Measurements from ENCODE around the gene GALK2. TPM values are rescaled to one million over a fixed set of nuclear protein-coding genes. Genes with fewer than 3 reads are reported as not detected.

Gene GALK2
- total and polyA plus RNA-seq, 10 donors: 6.8 to 60.8 (median 32.7) TPM

DNA sequence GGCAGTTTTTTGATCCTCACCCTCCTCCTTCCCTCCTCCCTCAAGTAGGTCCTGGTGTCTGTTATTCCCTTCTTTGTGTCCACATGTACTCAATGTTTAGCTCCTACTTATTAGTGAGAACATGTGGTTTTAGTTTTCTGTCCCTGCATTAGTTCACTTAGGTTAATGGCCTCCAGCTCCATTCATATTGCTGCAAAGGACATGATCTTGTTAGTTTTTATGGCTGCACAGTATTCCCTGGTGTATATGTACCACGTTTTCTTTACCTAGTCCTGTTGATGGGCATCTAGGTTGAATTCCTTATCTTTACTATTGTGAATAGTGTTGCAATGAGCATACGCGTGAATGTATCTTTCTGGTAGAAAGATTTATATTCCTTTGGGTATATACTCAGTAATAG lies 191.3 kb downstream of the GALK2 start:
- DNase-seq: no peak
- TF ChIP-seq POLR2A (IDR thresholded peaks at IDR 0.05) (no peak), POLR2AphosphoS5 (IDR thresholded peaks at IDR 0.05) (no peak)
- TF ChIP-seq, protein P1, sequence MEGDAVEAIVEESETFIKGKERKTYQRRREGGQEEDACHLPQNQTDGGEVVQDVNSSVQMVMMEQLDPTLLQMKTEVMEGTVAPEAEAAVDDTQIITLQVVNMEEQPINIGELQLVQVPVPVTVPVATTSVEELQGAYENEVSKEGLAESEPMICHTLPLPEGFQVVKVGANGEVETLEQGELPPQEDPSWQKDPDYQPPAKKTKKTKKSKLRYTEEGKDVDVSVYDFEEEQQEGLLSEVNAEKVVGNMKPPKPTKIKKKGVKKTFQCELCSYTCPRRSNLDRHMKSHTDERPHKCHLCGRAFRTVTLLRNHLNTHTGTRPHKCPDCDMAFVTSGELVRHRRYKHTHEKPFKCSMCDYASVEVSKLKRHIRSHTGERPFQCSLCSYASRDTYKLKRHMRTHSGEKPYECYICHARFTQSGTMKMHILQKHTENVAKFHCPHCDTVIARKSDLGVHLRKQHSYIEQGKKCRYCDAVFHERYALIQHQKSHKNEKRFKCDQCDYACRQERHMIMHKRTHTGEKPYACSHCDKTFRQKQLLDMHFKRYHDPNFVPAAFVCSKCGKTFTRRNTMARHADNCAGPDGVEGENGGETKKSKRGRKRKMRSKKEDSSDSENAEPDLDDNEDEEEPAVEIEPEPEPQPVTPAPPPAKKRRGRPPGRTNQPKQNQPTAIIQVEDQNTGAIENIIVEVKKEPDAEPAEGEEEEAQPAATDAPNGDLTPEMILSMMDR (IDR thresholded peaks at IDR 0.05 in 8 of 11, conservative IDR thresholded peaks at IDR 0.05 in 3 of 11): no peak
- Histone ChIP-seq H3K9me3 (peaks cover 0 to 25% (median 7%) of the 10 kb centered on the region in 8 donors), H3K4me3 (no peak overlapping the region), H3K36me3 (no peaks in the 10 kb centered on the region), H3K27ac (no peak overlapping the region), H3K4me1 (no peaks in the 10 kb centered on the region), H3K27me3 (replicated peaks in 1 of 7) (no peaks in the 10 kb centered on the region)
- 83 to 94% (median 85%) methylated on average over 3 of the region's 3 CpGs for WGBS, 5 donors
- intact Hi-C loops (cut with DNase I; ENCODE audit: low total_unique reads): no loop called here

DNA sequence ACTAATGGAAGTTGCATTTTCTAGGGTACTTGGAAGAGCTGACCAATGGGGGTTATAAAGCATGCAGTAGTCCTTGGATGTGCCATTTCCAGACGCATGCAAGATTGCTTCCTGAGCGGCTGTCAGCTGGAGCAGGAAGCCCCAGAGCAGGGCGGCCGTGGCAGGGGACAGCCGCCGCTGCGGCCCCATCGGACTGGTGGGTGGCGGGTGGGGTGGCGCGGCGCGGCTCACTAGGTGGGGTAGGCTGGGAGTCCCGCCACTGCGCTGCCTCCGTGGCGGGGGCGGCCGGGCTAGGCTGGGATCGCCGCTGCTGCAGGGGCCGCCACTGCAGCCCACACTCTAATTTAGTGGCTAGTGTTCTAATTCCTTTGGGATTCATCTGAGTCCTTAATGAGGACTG lies 196.4 kb downstream of the GALK2 start:
- 96 to 99% (median 98%) methylated on average over 18 to 22 of the region's 22 CpGs for WGBS, 5 donors

DNA sequence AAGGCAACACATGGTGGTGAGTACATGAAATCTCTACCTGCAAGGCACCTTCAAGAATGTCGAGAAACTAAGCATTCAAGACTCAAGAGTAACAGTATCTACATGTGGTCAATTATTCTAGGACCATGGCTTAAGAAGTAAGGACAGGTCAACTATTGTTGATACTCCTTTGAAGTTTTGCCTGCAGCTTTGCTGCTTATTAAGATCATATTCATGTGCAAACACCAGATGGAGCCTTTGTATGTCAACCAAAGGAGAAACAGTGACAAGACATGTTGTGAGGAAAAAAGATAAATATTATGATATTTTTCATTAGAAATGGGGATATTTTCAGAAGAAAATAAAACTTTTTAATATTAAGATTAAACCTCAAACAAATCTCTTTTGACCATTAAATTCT lies 200.7 kb downstream of the GALK2 start:
- TF ChIP-seq, protein P1 (IDR thresholded peaks at IDR 0.05 in 8 of 11, conservative IDR thresholded peaks at IDR 0.05 in 3 of 11): no peak
- TF ChIP-seq POLR2AphosphoS5 (IDR thresholded peaks at IDR 0.05): no peak
- no peak for TF ChIP-seq POLR2A (IDR thresholded peaks at IDR 0.05)
- Histone ChIP-seq H3K9me3 (peaks cover 0 to 23% (median 8%) of the 10 kb centered on the region in 8 donors), H3K27ac (no peak overlapping the region), H3K4me1 (no peaks in the 10 kb centered on the region), H3K36me3 (no peaks in the 10 kb centered on the region), H3K4me3 (no peak overlapping the region), H3K27me3 (replicated peaks in 1 of 7) (no peaks in the 10 kb centered on the region)
- intact Hi-C loops (cut with DNase I; ENCODE audit: low total_unique reads): no loop called here
- 86 to 100% (median 95%) methylated on average over 1 of the region's 1 CpG for WGBS, 5 donors
- DNase-seq: no peak

More for the DNA sequence above, 196.4 kb downstream of the GALK2 start:
- TF ChIP-seq POLR2AphosphoS5 (IDR thresholded peaks at IDR 0.05) (no peak), POLR2A (IDR thresholded peaks at IDR 0.05) (no peak)
- TF ChIP-seq, protein P1 (IDR thresholded peaks at IDR 0.05 in 8 of 11, conservative IDR thresholded peaks at IDR 0.05 in 3 of 11): no peak
- Histone ChIP-seq H3K36me3 (no peaks in the 10 kb centered on the region), H3K4me3 (no peak overlapping the region), H3K4me1 (no peaks in the 10 kb centered on the region), H3K27me3 (replicated peaks in 1 of 7) (no peaks in the 10 kb centered on the region), H3K27ac (no peak overlapping the region), H3K9me3 (peaks cover 0 to 33% (median 11%) of the 10 kb centered on the region in 8 donors)
- intact Hi-C loops (cut with DNase I; ENCODE audit: low total_unique reads): no loop called here
- no peak for DNase-seq

DNA sequence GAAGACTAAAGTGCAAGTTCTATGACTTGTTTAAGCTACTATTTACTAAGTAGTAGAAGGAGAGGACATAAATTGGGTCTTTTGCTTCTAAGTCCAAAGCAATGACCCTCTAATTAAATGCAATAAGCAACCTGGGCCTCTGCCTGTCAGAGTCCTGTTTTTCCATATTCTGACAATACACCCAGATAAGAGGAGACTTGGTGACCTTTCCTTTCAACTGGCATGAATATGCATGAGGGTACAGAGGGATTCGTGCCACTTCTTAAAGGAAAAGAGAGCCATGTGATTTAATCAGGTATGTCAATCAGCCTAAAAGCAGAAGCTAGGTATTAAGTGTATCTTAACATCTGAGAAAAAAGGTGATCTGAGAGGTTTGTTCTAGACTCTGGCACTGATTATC lies 202.3 kb downstream of the GALK2 start:
- DNase-seq: no peak
- WGBS, 5 donors: 56 to 86% (median 73%) methylated on average over 1 of the region's 1 CpG
- Histone ChIP-seq H3K27me3 (replicated peaks in 1 of 7) (no peaks in the 10 kb centered on the region), H3K36me3 (no peaks in the 10 kb centered on the region), H3K9me3 (peaks cover 0 to 12% (median 4%) of the 10 kb centered on the region in 8 donors), H3K27ac (no peak overlapping the region), H3K4me1 (no peaks in the 10 kb centered on the region), H3K4me3 (no peak overlapping the region)
- no peak for TF ChIP-seq POLR2A (IDR thresholded peaks at IDR 0.05)
- TF ChIP-seq POLR2AphosphoS5 (IDR thresholded peaks at IDR 0.05): no peak
- TF ChIP-seq, protein P1 (IDR thresholded peaks at IDR 0.05 in 8 of 11, conservative IDR thresholded peaks at IDR 0.05 in 3 of 11): no peak
- intact Hi-C loops (cut with DNase I; ENCODE audit: low total_unique reads): no loop called here

All from spleen (tissue), 11 donors.